Stimulated activated memory B cell treated with anti-CD40 and anti-IgM and Interleukin-4, amounts not matched to agents 10 μg/mL and 1 μg/mL and 100 μg/mL, for 72 hours (primary cell): ENCODE data around the gene ACTR1A.

ENCODE experiments used
- ATAC-seq: fragments of 150-1000 bp; cut with Tn5 transposase; 2 replicates; pipeline ENCODE4 v1.10.0; 2021
- H3K27ac Mint-ChIP-seq: one replicate; pipeline ENCODE4 v1.8.0; 2022; ENCODE audit warnings: mild to moderate bottlenecking, mixed read lengths
- H3K27me3 Mint-ChIP-seq: one replicate; pipeline ENCODE4 v1.8.0; 2022; ENCODE audit warnings: mixed read lengths
- H3K36me3 Mint-ChIP-seq: one replicate; pipeline ENCODE4 v1.8.0; 2022; ENCODE audit warnings: mixed read lengths
- H3K4me1 Mint-ChIP-seq: one replicate; pipeline ENCODE4 v1.8.0; 2022; ENCODE audit warnings: mixed read lengths
- H3K4me3 Mint-ChIP-seq: one replicate; pipeline ENCODE4 v1.8.0; 2022; ENCODE audit warnings: mild to moderate bottlenecking, moderate library complexity, mixed read lengths
- H3K9me3 Mint-ChIP-seq: one replicate; pipeline ENCODE4 v1.8.0; 2022; ENCODE audit warnings: mixed read lengths

Gene ACTR1A

DNA sequence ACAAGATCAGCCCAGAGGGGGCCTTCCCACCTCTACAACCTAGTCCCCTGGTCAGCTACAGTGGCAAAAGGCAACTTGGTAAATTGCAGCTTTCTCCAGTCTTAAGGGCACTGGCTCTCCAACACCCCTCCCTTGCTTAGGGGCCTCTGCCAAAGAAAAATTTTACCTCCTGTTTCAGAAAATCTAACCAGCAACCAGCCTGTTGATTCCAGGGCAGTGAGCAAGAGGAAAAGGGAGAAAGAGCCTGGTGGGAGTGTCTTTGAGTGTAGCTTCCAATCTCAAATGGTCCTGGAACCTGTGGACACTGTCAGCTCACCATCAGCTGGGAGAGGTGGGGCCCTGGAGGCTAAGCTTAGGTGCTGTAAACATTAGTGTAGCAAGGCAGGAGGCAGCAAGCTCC lies 22.9 kb downstream of the ACTR1A start:
- peaks cover 37% of the 10 kb centered on the region for H3K36me3 Mint-ChIP-seq

DNA sequence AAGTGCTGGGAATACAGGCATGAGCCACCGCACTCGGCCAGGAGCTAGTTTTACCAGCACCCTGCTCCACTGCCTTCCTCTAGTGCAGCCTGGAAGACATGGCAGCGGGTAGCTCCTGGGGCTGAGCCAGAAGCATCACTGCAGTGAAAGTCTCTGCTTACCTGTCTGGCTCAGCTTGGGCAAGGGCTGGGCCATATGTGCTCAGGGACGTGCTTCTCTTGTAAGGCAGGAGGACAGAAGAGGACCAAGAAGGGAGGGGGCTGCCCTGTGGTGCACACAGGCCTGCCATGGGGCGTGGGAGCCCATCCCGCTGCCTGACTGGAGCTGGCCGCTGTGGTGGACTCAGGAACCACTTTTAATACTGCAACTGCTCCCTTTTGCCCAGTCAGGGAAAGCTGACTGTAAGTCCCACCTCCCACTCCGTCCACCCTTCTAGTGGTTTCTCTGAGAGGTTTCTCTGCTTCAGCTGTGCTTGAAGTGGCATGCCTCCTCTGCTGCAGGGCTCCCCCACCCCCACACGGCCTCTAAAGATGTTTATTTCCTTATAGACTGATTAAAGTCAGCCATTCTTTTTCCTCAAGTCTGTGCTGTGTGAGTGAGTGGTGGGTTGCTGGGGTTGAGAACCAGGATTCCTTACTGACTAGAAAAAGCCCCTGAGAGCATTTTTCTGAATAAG lies 25.9 kb downstream of the ACTR1A start:
- Mint-ChIP-seq H3K27me3 (no peaks in the 10 kb centered on the region), H3K9me3 (no peaks in the 10 kb centered on the region), H3K36me3 (peaks cover 20% of the 10 kb centered on the region), H3K4me1 (peaks cover 9% of the 10 kb centered on the region), H3K4me3 (no peak overlapping the region), H3K27ac (peak overlapping the region; percentile 40)
- no peak for ATAC-seq

More for the DNA sequence above, 22.9 kb downstream of the ACTR1A start:
- H3K4me1 Mint-ChIP-seq: peaks cover 9% of the 10 kb centered on the region
- no peaks in the 10 kb centered on the region for H3K27me3 Mint-ChIP-seq
- peak overlapping the region; percentile 67 for H3K27ac Mint-ChIP-seq
- no peak overlapping the region for H3K4me3 Mint-ChIP-seq
- ATAC-seq: no peak
- no peaks in the 10 kb centered on the region for H3K9me3 Mint-ChIP-seq

- no peak for ATAC-seq
- Mint-ChIP-seq H3K27me3 (no peaks in the 10 kb centered on the region), H3K36me3 (peaks cover 15% of the 10 kb centered on the region), H3K4me1 (peaks cover 9% of the 10 kb centered on the region), H3K9me3 (no peaks in the 10 kb centered on the region), H3K27ac (no peak overlapping the region), H3K4me3 (no peak overlapping the region)
These were observed 27.0 kb downstream of the ACTR1A start for GRCh38 chr10:102475451-102476040.

DNA sequence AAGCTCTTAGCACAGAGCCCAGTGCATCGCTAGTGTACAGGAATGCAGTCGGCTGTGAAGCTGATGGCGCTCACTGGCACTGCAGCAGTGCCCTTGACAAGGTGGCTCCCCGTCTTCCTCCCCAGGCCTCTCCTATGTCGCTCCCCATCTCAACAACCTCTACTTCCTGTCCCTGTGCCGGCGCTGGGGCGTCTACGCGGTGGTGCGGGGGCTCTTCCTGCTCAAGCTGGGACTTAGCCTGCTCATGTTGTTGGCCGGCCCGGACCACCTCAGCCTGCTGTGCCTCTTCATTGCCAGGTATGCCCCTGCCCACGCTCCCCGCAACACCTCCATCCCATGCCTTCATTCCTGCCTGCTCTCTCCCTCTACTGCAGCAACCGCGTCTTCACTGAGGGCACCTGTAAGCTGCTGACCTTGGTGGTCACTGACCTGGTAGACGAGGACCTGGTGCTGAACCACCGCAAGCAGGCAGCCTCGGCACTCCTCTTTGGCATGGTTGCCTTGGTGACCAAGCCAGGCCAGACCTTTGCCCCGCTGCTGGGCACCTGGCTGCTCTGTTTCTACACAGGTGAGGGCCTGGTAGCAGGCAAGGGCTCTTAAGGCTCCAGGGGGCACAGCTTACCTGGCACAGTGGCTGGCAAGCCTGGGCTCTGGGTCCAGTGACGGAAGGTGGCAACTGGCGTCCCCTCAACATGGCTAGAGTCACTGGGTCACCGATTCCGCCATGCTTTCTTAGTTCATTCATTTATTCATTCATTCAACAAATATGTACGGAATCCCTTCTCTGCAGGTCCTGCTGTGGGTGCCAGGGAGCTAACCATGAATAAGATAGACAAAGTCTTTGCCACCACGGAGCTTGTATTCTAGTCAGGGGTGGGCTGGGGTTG lies 28.8 kb downstream of the ACTR1A start:
- peaks cover 1% of the 10 kb centered on the region for H3K4me1 Mint-ChIP-seq
- no peak for ATAC-seq
- H3K4me3 Mint-ChIP-seq: no peak overlapping the region
- H3K36me3 Mint-ChIP-seq: peaks cover 5% of the 10 kb centered on the region
- H3K9me3 Mint-ChIP-seq: no peaks in the 10 kb centered on the region
- H3K27me3 Mint-ChIP-seq: no peaks in the 10 kb centered on the region
- peak overlapping the region; percentile 77 for H3K27ac Mint-ChIP-seq

- no peak for ATAC-seq
- no peak overlapping the region for H3K4me3 Mint-ChIP-seq
- no peak overlapping the region for H3K27ac Mint-ChIP-seq
- H3K4me1 Mint-ChIP-seq: no peaks in the 10 kb centered on the region
- H3K36me3 Mint-ChIP-seq: peaks cover 5% of the 10 kb centered on the region
- H3K9me3 Mint-ChIP-seq: no peaks in the 10 kb centered on the region
- no peaks in the 10 kb centered on the region for H3K27me3 Mint-ChIP-seq
These were observed 31.6 kb downstream of the ACTR1A start for GRCh38 chr10:102470579-102471546.

DNA sequence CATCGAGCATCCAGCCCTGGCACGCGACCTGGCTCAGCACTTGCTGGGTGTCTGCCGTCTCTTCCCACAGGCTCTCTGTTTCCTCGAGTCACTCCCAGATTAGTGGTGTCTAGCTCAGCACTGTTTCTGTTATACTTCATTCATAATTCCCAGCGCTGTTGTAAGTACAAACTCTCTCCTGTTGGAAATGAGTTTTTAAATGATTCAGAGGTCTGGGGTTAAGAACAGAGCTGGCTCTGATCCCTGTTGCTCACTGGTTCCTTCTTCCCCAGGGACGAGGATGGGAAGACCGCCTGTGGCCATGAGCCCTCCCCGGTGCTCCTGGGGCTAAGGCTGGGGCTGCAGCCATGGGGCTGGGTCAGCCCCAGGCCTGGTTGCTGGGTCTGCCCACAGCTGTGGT lies 33.8 kb downstream of the ACTR1A start:
- no peak overlapping the region for H3K4me3 Mint-ChIP-seq
- no peak overlapping the region for H3K27ac Mint-ChIP-seq
- ATAC-seq: no peak
- H3K36me3 Mint-ChIP-seq: no peaks in the 10 kb centered on the region
- peaks cover under 1% of the 10 kb centered on the region for H3K4me1 Mint-ChIP-seq
- no peaks in the 10 kb centered on the region for H3K27me3 Mint-ChIP-seq
- H3K9me3 Mint-ChIP-seq: no peaks in the 10 kb centered on the region

- H3K36me3 Mint-ChIP-seq: no peaks in the 10 kb centered on the region
These were observed 34.5 kb downstream of the ACTR1A start for GRCh38 chr10:102467971-102468438.

DNA sequence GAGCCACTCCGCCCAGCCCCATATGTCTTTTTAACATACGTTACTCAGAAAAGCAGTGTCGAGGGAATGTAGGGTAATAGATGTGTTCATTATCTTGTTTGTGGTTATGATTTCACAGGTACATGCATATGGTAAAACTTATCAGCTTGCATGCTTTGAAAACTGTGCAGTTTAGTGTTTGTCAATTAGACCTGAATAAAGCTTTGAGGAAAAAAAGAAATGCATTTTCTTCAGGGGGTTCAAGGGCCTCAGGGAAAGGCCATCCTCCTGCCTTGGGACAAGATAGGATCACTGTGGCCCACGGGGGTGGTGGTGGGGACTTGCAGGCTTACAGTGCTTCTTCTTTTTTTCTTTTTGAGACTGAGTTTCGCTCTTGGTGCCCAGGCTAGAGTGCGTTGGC lies 35.2 kb downstream of the ACTR1A start:
- H3K27me3 Mint-ChIP-seq: no peaks in the 10 kb centered on the region
- no peak overlapping the region for H3K4me3 Mint-ChIP-seq
- no peaks in the 10 kb centered on the region for H3K36me3 Mint-ChIP-seq

More at GRCh38 chr10:102467971-102468438, 34.5 kb downstream of the ACTR1A start:
- H3K4me1 Mint-ChIP-seq: peaks cover 7% of the 10 kb centered on the region
- no peaks in the 10 kb centered on the region for H3K27me3 Mint-ChIP-seq
- no peak for ATAC-seq
- no peaks in the 10 kb centered on the region for H3K9me3 Mint-ChIP-seq
- no peak overlapping the region for H3K4me3 Mint-ChIP-seq
- no peak overlapping the region for H3K27ac Mint-ChIP-seq

DNA sequence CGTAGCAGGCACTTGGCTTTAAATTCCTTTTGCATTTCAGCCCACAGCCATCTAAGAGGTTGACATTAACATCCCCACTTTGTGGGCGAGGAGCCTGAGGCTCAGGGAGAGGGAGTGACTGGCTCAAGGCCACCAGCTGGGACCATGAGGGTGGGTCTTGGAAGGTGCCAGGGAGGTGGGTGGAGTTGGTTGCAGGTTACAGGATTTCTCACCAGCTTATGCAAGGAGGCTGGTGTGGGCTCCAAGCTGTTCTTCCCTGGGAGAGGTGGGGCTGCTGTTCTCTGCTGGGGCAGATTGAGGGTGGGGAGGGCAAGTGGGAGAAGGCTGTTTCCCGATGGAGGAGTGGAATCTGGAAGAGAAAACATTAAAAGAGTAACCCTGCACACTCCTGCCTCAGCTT lies 37.0 kb downstream of the ACTR1A start:
- H3K27me3 Mint-ChIP-seq: no peaks in the 10 kb centered on the region
- no peaks in the 10 kb centered on the region for H3K9me3 Mint-ChIP-seq
- no peaks in the 10 kb centered on the region for H3K36me3 Mint-ChIP-seq
- ATAC-seq: no peak
- peaks cover 32% of the 10 kb centered on the region for H3K4me1 Mint-ChIP-seq
- H3K4me3 Mint-ChIP-seq: no peak overlapping the region
- no peak overlapping the region for H3K27ac Mint-ChIP-seq

More for the DNA sequence above, 35.2 kb downstream of the ACTR1A start:
- Mint-ChIP-seq H3K9me3 (no peaks in the 10 kb centered on the region), H3K4me1 (peaks cover 14% of the 10 kb centered on the region), H3K27ac (no peak overlapping the region)
- no peak for ATAC-seq

GRCh38 chr10:102463983-102464382 lies 38.5 kb downstream of the ACTR1A start:
- Mint-ChIP-seq H3K27me3 (no peaks in the 10 kb centered on the region), H3K4me3 (no peak overlapping the region), H3K27ac (no peak overlapping the region), H3K4me1 (peaks cover 32% of the 10 kb centered on the region), H3K36me3 (no peaks in the 10 kb centered on the region), H3K9me3 (no peaks in the 10 kb centered on the region)
- ATAC-seq: no peak

DNA sequence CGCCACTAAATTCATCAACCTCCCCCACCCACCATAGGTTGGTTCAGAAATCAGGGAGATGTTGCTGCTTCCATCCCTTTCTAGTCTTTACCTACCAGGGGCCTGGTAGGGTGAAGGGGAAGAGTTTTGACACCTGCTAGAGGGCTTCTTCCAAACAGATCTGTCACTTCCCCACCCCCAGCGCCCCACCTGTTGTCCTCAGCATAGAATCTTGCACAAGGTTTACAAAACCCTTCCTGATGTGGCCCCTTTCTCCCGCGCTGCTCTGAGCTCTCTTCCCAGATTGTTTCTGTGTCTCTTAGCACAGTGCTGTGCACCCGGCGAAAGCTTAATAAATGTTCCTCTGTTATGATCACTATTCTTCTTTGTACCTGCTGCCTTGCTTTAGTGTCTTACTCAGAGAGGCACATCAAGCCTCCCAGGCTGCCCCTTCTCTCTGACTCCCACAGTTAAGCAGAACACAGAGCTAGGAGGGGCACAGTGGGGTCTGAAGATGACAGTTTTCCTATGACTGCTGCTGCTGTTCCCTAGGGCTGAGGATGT lies 39.9 kb downstream of the ACTR1A start:
- Mint-ChIP-seq H3K4me3 (peak overlapping the region; percentile 45), H3K9me3 (no peaks in the 10 kb centered on the region), H3K36me3 (no peaks in the 10 kb centered on the region), H3K27ac (no peak overlapping the region), H3K27me3 (no peaks in the 10 kb centered on the region), H3K4me1 (peaks cover 32% of the 10 kb centered on the region)
- ATAC-seq: no peak

DNA sequence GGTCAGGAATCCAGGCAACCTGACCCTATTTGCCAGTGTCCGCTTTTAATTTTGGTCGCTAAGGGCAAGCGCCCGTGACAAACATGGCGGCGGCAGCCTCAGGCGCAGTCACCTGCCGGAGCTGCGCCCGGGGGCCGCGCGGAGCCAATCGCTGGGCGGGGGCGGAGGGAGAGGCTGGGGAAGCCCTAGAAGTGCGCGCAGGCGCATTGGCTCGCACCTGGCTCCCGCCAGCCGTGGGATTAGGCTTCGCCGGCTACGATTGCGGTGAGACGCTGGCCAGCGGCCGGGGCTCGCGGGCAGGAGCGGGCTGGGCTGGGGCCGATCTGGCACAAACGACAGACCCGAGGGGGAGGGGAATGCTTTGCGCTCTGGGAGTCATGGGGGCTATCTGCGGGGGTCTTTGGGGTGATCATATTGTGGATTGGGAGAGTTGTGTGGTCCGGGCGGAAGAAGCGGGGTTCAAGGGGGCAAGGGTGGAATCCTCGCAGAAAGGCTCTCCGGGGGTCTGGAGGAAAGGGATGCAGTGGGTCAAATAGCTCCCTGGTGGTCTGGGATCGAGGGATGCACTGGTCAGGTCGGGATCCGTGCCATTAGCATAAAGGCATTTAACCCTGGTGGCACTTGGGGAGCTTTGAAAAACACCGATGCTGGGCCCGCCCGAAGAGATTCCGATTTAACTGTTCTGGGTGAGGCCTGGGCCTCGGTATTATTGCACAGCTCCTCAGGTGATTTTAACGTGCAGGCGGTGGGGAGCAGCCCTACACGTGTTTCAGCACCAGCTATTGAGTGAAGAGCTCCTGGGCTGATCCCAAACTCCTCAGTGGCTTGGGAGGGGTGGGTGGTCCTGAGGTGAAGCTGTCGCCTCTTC lies 41.1 kb downstream of the ACTR1A start:
- ATAC-seq: peak; percentile 97
- no peaks in the 10 kb centered on the region for H3K9me3 Mint-ChIP-seq
- no peaks in the 10 kb centered on the region for H3K27me3 Mint-ChIP-seq
- H3K4me1 Mint-ChIP-seq: peaks cover 32% of the 10 kb centered on the region
- peak overlapping the region; percentile 92 for H3K27ac Mint-ChIP-seq
- H3K36me3 Mint-ChIP-seq: no peaks in the 10 kb centered on the region
- peak overlapping the region; percentile 97 for H3K4me3 Mint-ChIP-seq

DNA sequence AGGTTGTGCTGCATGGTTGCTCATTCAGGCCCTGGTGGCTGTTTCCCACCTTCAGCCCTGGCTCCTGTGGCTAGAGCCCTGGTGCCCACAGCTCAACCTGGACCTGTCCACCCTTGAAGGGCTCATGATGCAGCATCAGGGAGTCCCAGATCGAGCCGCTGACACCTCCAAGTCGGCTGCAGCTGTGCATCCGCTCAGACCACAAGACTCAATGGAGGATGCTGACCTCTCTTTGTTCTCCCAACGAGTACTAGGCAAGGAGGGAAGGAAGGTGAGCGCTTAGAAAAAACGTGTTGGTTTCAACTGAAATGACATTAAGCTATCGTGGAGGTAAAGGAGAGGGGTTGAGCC lies 41.7 kb downstream of the ACTR1A start:
- Mint-ChIP-seq H3K27ac (peak overlapping the region; percentile 92), H3K27me3 (no peaks in the 10 kb centered on the region), H3K4me1 (peaks cover 32% of the 10 kb centered on the region), H3K9me3 (no peaks in the 10 kb centered on the region), H3K4me3 (peak overlapping the region; percentile 97), H3K36me3 (no peaks in the 10 kb centered on the region)
- peak; percentile 40 for ATAC-seq

GRCh38 chr10:102458656-102459055 lies 43.9 kb downstream of the ACTR1A start:
- H3K36me3 Mint-ChIP-seq: no peaks in the 10 kb centered on the region
- no peaks in the 10 kb centered on the region for H3K27me3 Mint-ChIP-seq
- no peak for ATAC-seq
- no peaks in the 10 kb centered on the region for H3K9me3 Mint-ChIP-seq
- H3K4me3 Mint-ChIP-seq: no peak overlapping the region
- peaks cover 31% of the 10 kb centered on the region for H3K4me1 Mint-ChIP-seq
- no peak overlapping the region for H3K27ac Mint-ChIP-seq
